Activated T-helper 9 cell treated with anti-CD3 and anti-CD28 coated beads, Interleukin-2, amount 50 U/mL, for 16 hours (primary cell): Measurements from ENCODE around the gene TRANK1.
A peak's percentile ranks its signal among the peaks of the same experiment; 100 is the strongest.
"Not testable (repeated sequence)": the region's sequence is repeated elsewhere in the genome, so short reads cannot be mapped to it uniquely, and the experiment has no call there.

ENCODE experiments used
- DNase-seq: peaks from one replicate; pipeline ENCODE4 v3.0.0-alpha.2; 2020; ENCODE audit warnings: low read depth

Gene TRANK1

DNA sequence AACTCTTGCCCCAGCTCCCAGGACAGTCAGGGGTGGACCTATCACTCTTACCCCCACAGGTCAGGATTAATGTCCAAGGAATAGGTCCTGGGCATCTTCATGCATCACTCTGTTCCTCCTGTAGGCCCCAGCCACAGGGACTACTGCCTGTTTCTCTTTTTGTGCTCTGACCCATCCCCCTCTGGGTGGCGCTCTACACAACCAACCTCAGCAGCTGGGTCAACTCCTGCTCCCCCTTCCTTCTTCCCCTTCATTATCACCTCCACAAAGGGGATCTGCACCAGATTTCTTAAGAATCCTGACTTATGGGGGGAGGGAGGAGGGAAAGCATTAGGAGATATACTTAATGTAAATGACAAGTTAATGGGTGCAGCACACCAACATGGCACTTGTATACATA, 12.2 kb upstream of the TRANK1 start:
- DNase-seq = no peak

GRCh38 chr3:36956155-36956554, 11.3 kb upstream of the TRANK1 start:
- no peak for DNase-seq

- DNase-seq = no peak
These were observed 9.7 kb upstream of the TRANK1 start for GRCh38 chr3:36954452-36955134.

DNA sequence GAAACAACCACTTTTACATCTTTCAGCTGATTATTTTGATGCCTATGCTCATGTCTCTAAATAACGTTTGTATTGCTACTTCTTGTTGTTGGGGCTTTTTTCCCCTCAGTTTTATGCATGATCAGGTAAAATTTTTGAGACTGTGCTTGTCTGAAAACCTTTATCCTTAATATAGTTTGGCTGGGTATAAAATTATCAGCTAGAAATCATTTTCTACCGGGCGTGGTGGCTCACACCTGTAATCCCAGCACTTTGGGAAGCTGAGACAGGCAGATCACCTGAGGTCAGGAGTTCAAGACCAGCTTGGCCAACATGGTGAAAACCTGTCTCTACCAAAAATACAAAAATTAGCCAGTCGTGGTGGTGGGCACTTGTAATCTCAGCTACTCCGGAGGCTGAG, 3.0 kb upstream of the TRANK1 start:
- not testable (repeated sequence) for DNase-seq

- no peak for DNase-seq
These were observed 603 bp upstream of the TRANK1 start for GRCh38 chr3:36945333-36945980.

DNA sequence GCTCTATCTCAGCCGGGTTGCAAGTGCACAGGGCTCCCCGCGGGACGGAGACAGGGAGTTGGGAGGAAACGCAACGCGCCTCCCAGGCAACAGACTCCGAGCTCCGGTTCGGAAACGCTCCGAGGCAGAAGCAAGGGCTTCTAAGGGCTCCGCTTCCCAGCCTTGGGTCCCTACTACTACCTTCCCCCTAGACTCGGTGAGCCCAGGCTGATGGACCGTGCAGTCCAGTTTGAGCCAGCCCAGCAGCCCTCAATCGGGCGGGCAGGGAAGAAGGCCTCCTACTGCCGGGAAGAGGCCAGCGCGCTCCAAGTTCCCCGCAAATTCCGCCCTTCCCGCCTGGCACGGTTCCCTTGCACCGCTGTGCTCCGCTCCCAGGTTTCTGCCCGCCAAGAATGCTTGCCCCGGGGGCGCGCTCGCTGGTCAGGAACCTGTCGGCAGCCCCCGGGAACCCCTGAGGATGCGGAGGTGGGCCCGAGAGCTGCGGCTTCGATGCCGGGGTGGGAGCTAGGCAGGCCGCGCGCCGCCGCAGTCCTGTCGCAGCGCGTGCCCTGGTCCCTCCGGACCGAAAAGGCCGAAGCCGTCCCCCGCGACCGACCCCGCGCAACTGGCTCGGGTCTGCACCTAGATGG, 728 bp downstream of the TRANK1 start:
- peak; percentile 8 for DNase-seq

DNA sequence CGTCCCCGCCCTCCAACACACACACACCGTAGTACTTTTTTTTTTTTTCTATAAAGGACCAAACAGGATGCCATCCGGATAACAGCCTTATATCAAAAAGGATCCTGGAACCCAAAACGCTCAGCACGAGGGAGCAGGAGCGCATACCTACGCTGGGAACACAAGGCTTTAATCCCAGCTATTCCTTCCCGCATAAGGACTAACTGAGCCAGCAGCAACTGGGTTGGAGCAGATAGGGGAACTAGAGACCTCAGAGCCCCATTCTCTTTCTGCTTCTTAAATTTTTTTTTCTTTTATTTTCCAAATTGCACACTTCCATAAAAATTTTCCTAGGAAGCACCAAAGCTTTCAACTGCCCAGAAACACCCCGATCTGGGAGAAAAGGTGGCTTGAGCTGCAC, 1.3 kb downstream of the TRANK1 start:
- no peak for DNase-seq

- no peak for DNase-seq
These were observed 2.1 kb downstream of the TRANK1 start for GRCh38 chr3:36942638-36943248.

DNA sequence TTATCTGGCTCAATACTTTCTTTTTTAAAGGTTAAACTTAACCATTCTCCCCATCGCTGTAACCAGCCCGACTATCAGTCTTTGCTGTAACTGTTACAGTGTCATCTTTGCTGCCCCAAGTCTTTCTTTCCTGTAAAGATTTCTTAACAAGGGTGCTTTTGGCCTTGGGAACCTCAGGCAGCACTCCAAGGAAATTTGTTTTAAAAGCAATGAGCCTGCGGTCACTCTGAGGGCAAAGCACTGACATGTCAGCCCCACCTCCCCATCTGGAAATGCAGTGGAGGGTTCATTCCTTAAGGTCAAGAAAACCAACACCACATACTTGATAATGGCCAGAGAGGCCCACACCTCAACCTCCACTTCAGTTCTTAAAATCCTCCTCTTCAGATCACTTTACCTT, 3.2 kb downstream of the TRANK1 start:
- no peak for DNase-seq

- no peak for DNase-seq
These were observed 3.7 kb downstream of the TRANK1 start for GRCh38 chr3:36941162-36941561.

DNA sequence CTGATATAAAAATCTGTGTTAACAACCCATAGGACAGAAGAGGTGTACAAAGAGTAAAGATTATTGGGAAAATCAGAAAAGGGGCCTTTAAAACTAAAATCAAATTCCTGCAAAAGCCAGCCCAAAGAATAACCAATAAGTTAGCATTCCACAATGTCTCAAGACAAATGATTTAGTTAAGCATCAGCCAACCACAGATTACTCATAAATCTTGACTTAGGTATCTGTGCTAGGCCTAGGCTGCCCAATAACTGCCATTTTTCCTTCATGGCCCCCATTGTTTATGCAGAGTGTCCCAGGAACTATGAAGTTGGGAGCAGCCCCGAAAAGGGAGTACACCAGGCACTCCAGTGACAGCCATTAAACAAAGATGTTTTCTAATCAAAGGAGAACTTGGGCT, 7.4 kb downstream of the TRANK1 start:
- no peak for DNase-seq

- no peak for DNase-seq
These were observed 11.1 kb downstream of the TRANK1 start for GRCh38 chr3:36933540-36934296.

DNA sequence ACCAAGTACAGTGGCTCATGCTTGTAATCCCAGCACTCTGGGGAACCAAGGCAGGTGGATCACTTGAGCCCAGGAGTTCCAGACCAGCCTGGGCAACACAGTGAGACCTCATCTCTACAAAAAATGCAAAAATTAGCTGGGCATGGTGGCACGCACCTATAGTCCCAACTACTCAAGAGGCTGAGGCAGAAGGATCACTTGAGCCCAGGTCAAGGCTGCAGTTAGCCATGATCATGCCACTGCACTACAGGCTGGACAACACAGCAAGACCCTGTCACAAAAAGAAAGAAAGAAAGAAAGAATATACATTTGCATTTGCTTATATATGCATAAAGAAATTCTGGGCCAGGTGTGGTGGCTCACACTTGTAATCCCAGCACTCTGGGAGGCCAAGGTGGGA, 13.4 kb downstream of the TRANK1 start:
- not testable (repeated sequence) for DNase-seq

- DNase-seq = no peak
These were observed 16.6 kb downstream of the TRANK1 start for GRCh38 chr3:36928220-36928619.

DNA sequence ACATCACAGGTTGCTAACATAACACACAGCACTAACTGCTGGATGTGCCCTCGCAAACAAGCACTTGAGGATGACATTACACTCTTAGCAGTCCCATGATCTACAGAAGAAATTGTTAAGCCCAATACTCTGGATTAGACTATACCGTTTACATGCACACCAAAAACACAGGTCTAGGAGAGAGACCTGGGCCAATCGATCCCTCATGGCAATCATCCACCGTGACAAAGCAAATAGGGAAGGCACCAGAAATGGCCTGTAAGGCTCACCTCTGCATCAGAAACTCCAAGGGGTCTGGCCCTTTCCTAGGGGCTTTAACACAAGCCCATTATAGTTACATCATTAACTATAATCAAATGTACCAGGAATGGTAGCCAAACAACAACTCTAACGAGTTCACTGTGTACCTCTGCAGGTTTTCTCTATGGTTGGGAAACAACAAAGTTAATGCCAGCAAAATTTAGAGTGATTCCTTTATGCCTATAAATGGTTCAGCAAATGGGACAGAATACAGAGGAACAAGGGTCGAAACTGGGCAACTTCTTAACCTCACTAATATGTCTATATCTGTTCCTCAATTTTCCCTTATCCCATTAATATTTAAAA, 18.5 kb downstream of the TRANK1 start:
- DNase-seq = no peak

DNA sequence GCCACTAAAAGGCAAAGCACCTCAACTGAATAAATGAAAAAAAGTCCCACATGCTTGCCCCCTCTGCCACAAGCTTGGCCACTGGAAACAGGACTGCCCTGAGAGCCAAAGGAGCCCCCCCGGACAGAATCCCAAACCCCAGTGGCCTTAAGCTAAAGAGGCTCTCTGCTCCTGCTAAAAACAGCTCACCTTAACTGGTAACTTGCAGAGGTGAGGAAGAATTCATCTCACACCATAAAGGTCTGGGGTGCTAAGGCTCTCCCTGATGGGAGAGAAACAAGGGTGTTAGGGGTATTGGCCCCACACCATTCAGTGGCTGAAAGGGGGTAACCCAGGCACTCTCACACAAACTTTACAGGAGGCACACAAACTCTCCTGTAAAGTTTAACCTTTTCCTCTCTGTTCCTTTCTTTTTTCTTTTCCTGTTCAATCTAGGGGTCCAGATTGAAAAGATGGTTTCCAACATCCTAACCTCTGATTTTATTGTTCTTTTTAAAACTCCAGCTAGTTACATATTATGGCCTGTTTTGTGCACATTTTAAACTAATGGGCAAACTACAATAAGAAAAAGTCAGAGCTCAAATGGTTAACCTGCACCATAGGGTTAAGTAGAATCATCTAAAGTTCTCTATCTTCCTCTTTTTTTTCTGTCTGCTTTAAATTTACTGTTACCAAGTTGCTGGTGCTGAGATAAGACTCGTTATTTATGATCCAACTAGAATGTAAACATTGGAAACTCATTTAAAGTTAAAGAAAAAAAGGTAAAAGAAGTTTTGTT, 19.9 kb downstream of the TRANK1 start:
- DNase-seq = no peak

GRCh38 chr3:36923981-36924743, 20.7 kb downstream of the TRANK1 start:
- DNase-seq = no peak

- no peak for DNase-seq
These were observed 21.3 kb downstream of the TRANK1 start for GRCh38 chr3:36923523-36923943.

DNA sequence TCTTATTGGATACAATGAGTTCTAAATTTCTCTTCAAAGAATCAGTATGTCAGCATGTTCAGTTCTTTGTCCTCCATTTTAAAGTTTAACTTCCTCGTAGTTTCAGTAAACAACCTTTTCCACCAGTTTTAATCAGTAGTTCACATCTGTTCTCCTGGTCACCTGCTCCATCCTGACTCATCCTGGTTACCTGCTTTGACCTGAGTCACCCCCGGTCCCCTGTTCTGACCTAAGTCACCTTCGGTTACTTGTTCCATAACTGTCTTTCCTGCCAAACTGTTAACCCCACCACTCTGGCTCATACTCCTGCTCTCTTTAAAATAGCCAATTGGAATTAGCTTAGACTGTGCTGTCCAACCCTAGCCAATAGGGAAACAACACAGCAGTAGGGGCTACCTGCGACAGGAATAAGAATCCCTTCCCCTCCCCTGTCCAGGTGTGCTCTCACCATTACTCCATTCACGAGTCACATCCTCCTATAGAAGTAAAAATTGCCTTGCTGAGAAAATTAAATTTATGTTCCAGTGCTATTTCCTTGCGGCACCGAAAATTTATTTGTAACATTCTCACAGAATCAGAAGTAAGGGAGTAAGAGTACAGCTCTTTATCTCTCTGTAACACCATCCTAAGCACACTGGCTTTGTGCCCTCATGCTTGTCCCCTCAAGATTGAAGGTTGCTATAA, 23.8 kb downstream of the TRANK1 start:
- DNase-seq = no peak
